Peyer's patch (tissue), 4 donors: ENCODE results near the gene TNPO3. TPM values are rescaled to one million over a fixed set of nuclear protein-coding genes. Genes with fewer than 3 reads are reported as not detected.

Experiments
- DNase-seq, 3 donors: peaks; one replicate each; pipeline ENCODE4 v3.0.0-alpha.2; 2017 to 2019
- H3K27ac ChIP-seq, 4 donors: fragments of 200-600 bp; sonication (generic); one replicate each; pipeline ENCODE4 v1.5.1; 2016 to 2019
- H3K27me3 ChIP-seq, 2 donors: fragments of 200-600 bp; sonication (generic); one replicate each; pipeline ENCODE4 v1.5.1; 2019
- H3K36me3 ChIP-seq, 3 donors: fragments of 200-600 bp; sonication (generic); one replicate each; pipeline ENCODE4 v1.5.1; 2016 to 2019
- H3K4me1 ChIP-seq, 4 donors: fragments of 200-600 bp; sonication (generic); one replicate each; pipeline ENCODE4 v1.5.1; 2016 to 2019
- H3K4me3 ChIP-seq, 4 donors: fragments of 200-600 bp; sonication (generic); 1 replicate in 3 of 4; 2 replicates in 1 of 4; pipeline ENCODE4 v1.5.1; 2016 to 2019; ENCODE audit warnings: mild to moderate bottlenecking in 1 of 4
- H3K9me3 ChIP-seq, 4 donors: fragments of 200-600 bp; sonication (generic); one replicate each; pipeline ENCODE4 v1.5.1; 2016 to 2019; ENCODE audit warnings: mild to moderate bottlenecking in 1 of 4
- CTCF ChIP-seq, 6 experiments: fragments of 450-650 bp in 4 of 6; fragments of 200-600 bp in 2 of 6; sonication (generic) in 1 of 6; IDR thresholded peaks; one replicate each; pipeline ENCODE4 v1.5.1; 2017 to 2019; ENCODE audit warnings: antibody characterized with exemption in 6 of 6, mild to moderate bottlenecking in 3 of 6, moderate library complexity in 1 of 6
- POLR2A ChIP-seq, 2 donors: fragments of 450-650 bp; IDR thresholded peaks; one replicate each; pipeline ENCODE4 v1.5.1; 2017; ENCODE audit warnings: antibody characterized with exemption in 2 of 2, mild to moderate bottlenecking in 2 of 2, moderate library complexity in 2 of 2
- total RNA-seq, 4 donors: library from RNA; depleted of rRNA; stranded (reverse); fragments of >200 nt; gene quantifications; one replicate each; pipeline ENCODE4 v1.1.0, GENCODE V29; 2016

The TNPO3 gene
- total RNA-seq, 4 donors from 2014 or later: 25.2 to 55.3 (median 42.1) TPM

GRCh38 chr7:128917122-128917521 lies 137.8 kb downstream of the TNPO3 start:
- TF ChIP-seq CTCF (IDR thresholded peaks at IDR 0.05) (no peak), POLR2A (IDR thresholded peaks at IDR 0.05) (no peak)
- peaks cover 0 to 3% of the 10 kb centered on the region in 2 donors for H3K27me3 ChIP-seq
- no peak overlapping the region for H3K4me3 ChIP-seq
- H3K27ac ChIP-seq: no peak overlapping the region
- no peaks in the 10 kb centered on the region for H3K9me3 ChIP-seq
- DNase-seq: peak in 2 of 3 donors; percentile 13 to 36
- no peaks in the 10 kb centered on the region for H3K36me3 ChIP-seq
- H3K4me1 ChIP-seq: peaks cover 0 to 10% (median 3%) of the 10 kb centered on the region in 4 donors

GRCh38 chr7:128916643-128916915 lies 138.3 kb downstream of the TNPO3 start:
- peak in 2 of 3 donors; percentile 21 to 34 for DNase-seq
- Histone ChIP-seq H3K36me3 (no peaks in the 10 kb centered on the region), H3K27ac (no peak overlapping the region), H3K27me3 (peaks cover 0 to 3% of the 10 kb centered on the region in 2 donors), H3K4me3 (no peak overlapping the region), H3K9me3 (no peaks in the 10 kb centered on the region), H3K4me1 (peaks cover 0 to 10% (median 3%) of the 10 kb centered on the region in 4 donors)
- TF ChIP-seq CTCF (IDR thresholded peaks at IDR 0.05) (no peak), POLR2A (IDR thresholded peaks at IDR 0.05) (no peak)

- Histone ChIP-seq H3K27me3 (peaks cover 0 to 3% of the 10 kb centered on the region in 2 donors), H3K4me3 (peak overlapping the region in 1 of 4 donors; percentile 17)
- peak in 2 of 3 donors; percentile 39 to 42 for DNase-seq
These were observed 138.9 kb downstream of the TNPO3 start for GRCh38 chr7:128915841-128916642.

GRCh38 chr7:128915271-128915819 lies 139.6 kb downstream of the TNPO3 start:
- no peak for TF ChIP-seq CTCF (IDR thresholded peaks at IDR 0.05)
- TF ChIP-seq POLR2A (IDR thresholded peaks at IDR 0.05): no peak
- H3K4me3 ChIP-seq: peak overlapping the region in 2 of 4 donors; percentile 17 to 32
- no peak overlapping the region for H3K27ac ChIP-seq
- H3K27me3 ChIP-seq: peaks cover 0 to 7% of the 10 kb centered on the region in 2 donors
- DNase-seq: peak in 2 of 3 donors; percentile 38 to 43
- peaks cover 0 to 16% (median 3%) of the 10 kb centered on the region in 4 donors for H3K4me1 ChIP-seq
- no peaks in the 10 kb centered on the region for H3K36me3 ChIP-seq
- H3K9me3 ChIP-seq: no peaks in the 10 kb centered on the region

More at GRCh38 chr7:128915841-128916642, 138.9 kb downstream of the TNPO3 start:
- Histone ChIP-seq H3K9me3 (no peaks in the 10 kb centered on the region), H3K4me1 (peaks cover 0 to 10% (median 3%) of the 10 kb centered on the region in 4 donors), H3K27ac (no peak overlapping the region), H3K36me3 (no peaks in the 10 kb centered on the region)
- TF ChIP-seq CTCF (IDR thresholded peaks at IDR 0.05) (no peak), POLR2A (IDR thresholded peaks at IDR 0.05) (no peak)

- H3K4me3 ChIP-seq: peak overlapping the region in 2 of 4 donors; percentile 17 to 32
These were observed 140.3 kb downstream of the TNPO3 start for GRCh38 chr7:128914566-128915151.

More at GRCh38 chr7:128914566-128915151, 140.3 kb downstream of the TNPO3 start:
- no peak for TF ChIP-seq CTCF (IDR thresholded peaks at IDR 0.05)
- TF ChIP-seq POLR2A (IDR thresholded peaks at IDR 0.05): no peak
- H3K36me3 ChIP-seq: no peaks in the 10 kb centered on the region
- peak; percentile 39 to 47 (median 41) for DNase-seq
- peak overlapping the region in 1 of 4 donors; percentile 17 for H3K27ac ChIP-seq
- H3K9me3 ChIP-seq: no peaks in the 10 kb centered on the region
- peaks cover 0 to 14% of the 10 kb centered on the region in 2 donors for H3K27me3 ChIP-seq
- H3K4me1 ChIP-seq: peaks cover 0 to 22% (median 3%) of the 10 kb centered on the region in 4 donors
